Transverse colon (tissue), 4 donors: ENCODE results near the gene UNC45A. TPM values are rescaled to one million over a fixed set of nuclear protein-coding genes. Genes with fewer than 3 reads are reported as not detected.

Experiments
- DNase-seq: peaks from one replicate; pipeline ENCODE4 v3.0.0-alpha.2; 2019
- H3K27ac ChIP-seq, 4 donors: fragments of 200-600 bp; sonication (generic); 2 replicates each; pipeline ENCODE4 v1.5.1; 2016 to 2018; ENCODE audit warnings: inconsistent platforms in 4 of 4
- H3K27me3 ChIP-seq: fragments of 200-600 bp; sonication (generic); 2 replicates; pipeline ENCODE4 v1.5.1; 2017; ENCODE audit warnings: inconsistent platforms
- H3K36me3 ChIP-seq, 4 donors: fragments of 200-600 bp; sonication (generic); 2 replicates each; pipeline ENCODE4 v1.5.1; 2017 to 2019; ENCODE audit warnings: inconsistent platforms in 4 of 4
- H3K4me1 ChIP-seq, 4 donors: fragments of 200-600 bp; sonication (generic); 2 replicates each; pipeline ENCODE4 v1.5.1; 2017 to 2020; ENCODE audit warnings: inconsistent platforms in 4 of 4
- H3K4me3 ChIP-seq, 4 donors: fragments of 200-600 bp; sonication (generic); 1 replicate in 1 of 4; 2 replicates in 3 of 4; pipeline versions ENCODE4 v1.5.1 to v1.6.1; 2017 to 2019; ENCODE audit warnings: inconsistent platforms in 4 of 4
- H3K9me3 ChIP-seq, 2 donors: fragments of 200-600 bp; sonication (generic); 2 replicates each; pipeline ENCODE4 v1.5.1; 2017 to 2019; ENCODE audit warnings: inconsistent platforms in 2 of 2
- EP300 ChIP-seq: sonication (generic); formaldehyde crosslinking; IDR thresholded peaks from one replicate; pipeline ENCODE4 v1.6.1; 2017; ENCODE audit warnings: antibody characterized with exemption, low read depth
- POLR2A ChIP-seq: fragments of 450-650 bp; IDR thresholded peaks from one replicate; pipeline ENCODE4 v1.6.1; 2016; ENCODE audit warnings: antibody characterized with exemption, mild to moderate bottlenecking, moderate library complexity
- POLR2AphosphoS5 ChIP-seq, 3 donors: sonication (generic); formaldehyde crosslinking; IDR thresholded peaks; one replicate each; pipeline ENCODE4 v1.6.1; 2016; ENCODE audit warnings: antibody characterized with exemption in 3 of 3
- WGBS, 2 donors: methylation state at CpG; one replicate each; pipeline ENCODE4 v1.1.5; 2018; ENCODE audit warnings: low coverage in 1 of 2; 5-methylcytosine and 5-hydroxymethylcytosine counted together
- in situ Hi-C, 4 donors: fragments of 200-750 bp; cut with MboI; loops; one replicate each; pipeline versions ENCODE4 v1.15.0 to v1.15.1; 2017; ENCODE audit warnings: low sequenced_read_pairs in 3 of 4, low pct_ligation_motif_present in 1 of 4, low pct_unique_long_range_greater_than_20kb in 1 of 4
- intact Hi-C: fragments of 100-400 bp; cut with DNase I; formaldehyde crosslinking; loops from one replicate; pipeline ENCODE4 v1.15.1; 2023; ENCODE audit warnings: low total_unique reads
- total RNA-seq, 4 donors: library from RNA; depleted of rRNA; stranded (reverse); fragments of >200 nt; gene quantifications; one replicate each; pipeline ENCODE4 v1.1.0, GENCODE V29; 2016
- TF ChIP-seq, protein P1 (sequence below), 5 experiments: fragments of 200-600 bp in 3 of 5; fragments of 450-650 bp in 2 of 5; sonication (generic) in 3 of 5; IDR thresholded peaks; 1 replicate in 2 of 5; 2 replicates in 3 of 5; pipeline ENCODE4 v1.5.1; 2016 to 2017; ENCODE audit warnings: antibody characterized with exemption in 5 of 5, inconsistent platforms in 3 of 5, mild to moderate bottlenecking in 2 of 5, moderate library complexity in 1 of 5

The UNC45A gene
- total RNA-seq, 4 donors from 2014 or later: 34.4 to 142 (median 52.9) TPM

DNA sequence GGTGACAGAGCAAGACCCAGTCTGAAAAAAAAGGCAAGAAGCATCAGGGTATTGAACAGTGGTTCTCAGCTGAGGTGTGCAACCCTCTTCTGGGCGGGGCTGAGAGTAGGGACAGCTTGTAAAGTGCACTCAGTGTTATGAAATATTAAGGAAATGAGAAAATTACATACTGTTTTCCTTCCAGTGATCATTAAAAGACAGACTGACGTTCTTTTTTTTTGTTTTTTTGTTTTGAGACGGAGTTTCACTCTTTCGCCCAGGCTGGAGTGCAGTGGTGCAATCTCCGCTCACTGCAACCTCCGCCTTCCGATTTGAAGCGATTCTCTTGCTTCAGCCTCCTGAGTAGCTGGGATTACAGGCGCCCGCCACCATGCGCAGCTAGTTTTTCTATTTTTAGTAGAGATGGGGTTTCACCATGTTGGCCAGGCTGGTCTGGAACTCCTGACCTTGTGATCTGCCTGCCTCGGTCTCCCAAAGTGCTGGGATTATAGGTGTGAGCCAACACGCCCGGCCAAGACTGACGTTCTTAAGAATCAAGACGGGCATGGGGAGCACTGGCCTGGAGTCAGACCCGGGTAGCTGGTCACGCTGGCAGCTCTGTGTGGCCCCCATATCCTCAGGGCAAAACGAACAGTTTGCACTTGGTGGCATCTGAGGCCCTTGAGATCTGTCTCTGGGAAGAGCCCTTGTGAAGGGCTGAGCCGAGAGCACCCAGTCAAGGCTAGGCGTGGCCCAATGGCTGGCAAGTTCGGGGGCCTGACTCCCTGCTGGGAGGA, 20.6 kb upstream of the UNC45A start:
- Histone ChIP-seq H3K36me3 (peaks cover 0 to 81% (median 33%) of the 10 kb centered on the region in 4 donors), H3K27me3 (no peaks in the 10 kb centered on the region), H3K27ac (no peak overlapping the region), H3K9me3 (no peaks in the 10 kb centered on the region), H3K4me1 (no peaks in the 10 kb centered on the region), H3K4me3 (no peak overlapping the region)
- TF ChIP-seq, protein P1, sequence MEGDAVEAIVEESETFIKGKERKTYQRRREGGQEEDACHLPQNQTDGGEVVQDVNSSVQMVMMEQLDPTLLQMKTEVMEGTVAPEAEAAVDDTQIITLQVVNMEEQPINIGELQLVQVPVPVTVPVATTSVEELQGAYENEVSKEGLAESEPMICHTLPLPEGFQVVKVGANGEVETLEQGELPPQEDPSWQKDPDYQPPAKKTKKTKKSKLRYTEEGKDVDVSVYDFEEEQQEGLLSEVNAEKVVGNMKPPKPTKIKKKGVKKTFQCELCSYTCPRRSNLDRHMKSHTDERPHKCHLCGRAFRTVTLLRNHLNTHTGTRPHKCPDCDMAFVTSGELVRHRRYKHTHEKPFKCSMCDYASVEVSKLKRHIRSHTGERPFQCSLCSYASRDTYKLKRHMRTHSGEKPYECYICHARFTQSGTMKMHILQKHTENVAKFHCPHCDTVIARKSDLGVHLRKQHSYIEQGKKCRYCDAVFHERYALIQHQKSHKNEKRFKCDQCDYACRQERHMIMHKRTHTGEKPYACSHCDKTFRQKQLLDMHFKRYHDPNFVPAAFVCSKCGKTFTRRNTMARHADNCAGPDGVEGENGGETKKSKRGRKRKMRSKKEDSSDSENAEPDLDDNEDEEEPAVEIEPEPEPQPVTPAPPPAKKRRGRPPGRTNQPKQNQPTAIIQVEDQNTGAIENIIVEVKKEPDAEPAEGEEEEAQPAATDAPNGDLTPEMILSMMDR (IDR thresholded peaks at IDR 0.05): no peak
- TF ChIP-seq EP300: no peak
- TF ChIP-seq POLR2A: no peak
- no peak for TF ChIP-seq POLR2AphosphoS5 (IDR thresholded peaks at IDR 0.05)
- intact Hi-C loops: no loop called here
- WGBS, 2 donors: 89 to 93% methylated on average over 11 to 21 of the region's 22 CpGs
- in situ Hi-C loops: no loop called here
- no peak for DNase-seq

DNA sequence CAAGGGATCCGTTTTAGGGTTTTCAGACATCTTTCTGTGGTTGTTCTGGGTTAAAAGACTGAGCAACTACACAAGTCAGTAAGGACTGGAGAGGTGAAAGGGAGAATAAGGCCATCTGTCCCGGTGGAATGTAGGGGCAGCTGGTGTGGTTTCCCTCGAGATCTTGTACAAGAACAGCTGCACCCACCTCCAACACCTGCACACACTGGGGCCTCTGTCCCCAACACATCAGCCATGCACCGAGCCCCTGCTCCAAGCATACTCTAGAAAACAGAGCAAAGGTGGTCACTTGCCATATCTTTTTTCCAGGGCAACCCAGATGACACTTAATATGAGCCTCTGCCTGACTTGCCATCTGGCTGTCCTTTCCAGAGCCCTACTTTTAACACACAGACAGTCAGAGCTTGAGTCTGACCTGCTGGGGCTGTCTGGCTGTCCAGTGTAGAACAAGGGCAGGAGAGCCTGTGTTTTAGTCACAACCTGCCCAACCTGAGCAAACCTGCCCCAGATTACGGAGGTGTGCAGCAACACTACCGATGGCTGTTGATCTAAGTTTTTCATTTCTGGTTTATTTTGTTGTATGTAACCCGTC, 19.8 kb upstream of the UNC45A start:
- intact Hi-C loops (no loop called here), in situ Hi-C loops (no loop called here)
- DNase-seq: peak; percentile 35
- Histone ChIP-seq H3K27me3 (no peaks in the 10 kb centered on the region), H3K36me3 (peaks cover 0 to 82% (median 31%) of the 10 kb centered on the region in 4 donors), H3K4me3 (no peak overlapping the region), H3K27ac (peak overlapping the region in 1 of 4 donors; percentile 11), H3K4me1 (no peaks in the 10 kb centered on the region), H3K9me3 (no peaks in the 10 kb centered on the region)
- WGBS, 2 donors: 70% methylated on average over 7 of the region's 7 CpGs; no CpG with 5 or more reads in 1 of the 2 donors
- TF ChIP-seq POLR2AphosphoS5 (IDR thresholded peaks at IDR 0.05) (no peak), POLR2A (no peak), EP300 (no peak)

DNA sequence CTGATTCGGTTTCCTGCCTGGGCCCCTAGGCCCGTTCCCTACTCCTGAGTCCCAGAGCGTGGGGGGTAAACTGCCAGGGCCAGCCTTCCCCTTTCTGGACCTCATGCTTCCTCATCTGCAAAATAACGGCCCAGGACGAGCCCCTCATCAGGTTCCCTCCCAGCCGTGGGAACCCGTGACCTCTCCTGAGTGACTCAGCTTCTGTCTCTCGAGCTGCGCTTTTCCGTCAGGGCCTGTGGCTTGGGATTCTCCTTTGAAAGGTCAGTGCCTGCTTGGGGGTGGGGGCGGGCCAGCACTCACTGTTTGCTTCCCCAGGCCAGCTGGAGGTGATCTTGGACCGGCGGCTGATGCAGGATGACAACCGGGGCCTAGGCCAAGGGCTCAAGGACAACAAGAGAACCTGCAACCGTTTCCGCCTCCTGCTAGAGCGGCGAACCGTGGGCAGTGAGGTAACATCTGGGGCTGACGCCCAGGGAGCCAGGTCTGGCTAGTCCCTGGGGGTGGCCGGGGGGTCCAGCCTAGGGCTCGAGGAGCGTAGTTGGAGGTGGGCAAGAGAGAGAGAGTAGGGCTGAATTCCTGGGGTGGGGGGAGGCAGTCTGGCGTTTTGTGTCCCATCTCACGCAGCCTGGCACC, 19.2 kb upstream of the UNC45A start:
- intact Hi-C loops (no loop called here), in situ Hi-C loops (no loop called here)
- no peaks in the 10 kb centered on the region for H3K4me1 ChIP-seq
- peaks cover 0 to 82% (median 31%) of the 10 kb centered on the region in 4 donors for H3K36me3 ChIP-seq
- peak; percentile 53 for DNase-seq
- H3K27me3 ChIP-seq: no peaks in the 10 kb centered on the region
- no peaks in the 10 kb centered on the region for H3K9me3 ChIP-seq
- H3K4me3 ChIP-seq: no peak overlapping the region
- 86% methylated on average over 24 of the region's 25 CpGs; no CpG with 5 or more reads in 1 of the 2 donors for WGBS, 2 donors
- no peak for TF ChIP-seq EP300
- TF ChIP-seq POLR2A: no peak
- TF ChIP-seq, protein P1 (IDR thresholded peaks at IDR 0.05): no peak
- TF ChIP-seq POLR2AphosphoS5 (IDR thresholded peaks at IDR 0.05): no peak
- H3K27ac ChIP-seq: peak overlapping the region in 1 of 4 donors; percentile 11

DNA sequence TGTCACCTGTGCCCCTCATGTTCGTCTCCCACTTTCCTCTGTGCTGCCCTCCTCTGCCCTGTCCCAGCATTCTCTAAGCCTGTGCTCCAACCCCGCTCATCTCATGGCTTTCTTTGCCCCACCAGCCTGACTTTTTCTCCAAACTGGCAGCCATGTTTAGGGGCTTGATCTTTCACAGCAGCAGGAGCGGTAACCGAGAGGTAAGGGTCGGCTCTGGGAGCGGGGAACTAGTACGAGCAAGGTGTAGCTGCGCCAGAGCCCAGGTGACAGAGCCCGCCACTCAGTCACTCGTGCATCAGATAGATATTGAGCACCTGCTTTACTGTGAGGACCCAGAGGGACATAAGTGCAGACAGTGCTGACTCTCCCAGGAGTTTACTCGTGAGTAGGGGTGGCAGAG, 18.6 kb upstream of the UNC45A start:
- in situ Hi-C loops (no loop called here), intact Hi-C loops (no loop called here)
- WGBS, 2 donors: 93% methylated on average over 3 to 11 of the region's 11 CpGs
- H3K27me3 ChIP-seq: no peaks in the 10 kb centered on the region
- H3K4me1 ChIP-seq: no peaks in the 10 kb centered on the region
- peaks cover 0 to 82% (median 28%) of the 10 kb centered on the region in 4 donors for H3K36me3 ChIP-seq
- no peak for DNase-seq
- TF ChIP-seq, protein P1 (IDR thresholded peaks at IDR 0.05): no peak
- TF ChIP-seq POLR2AphosphoS5 (IDR thresholded peaks at IDR 0.05) (no peak), EP300 (no peak), POLR2A (no peak)
- H3K27ac ChIP-seq: no peak overlapping the region
- H3K4me3 ChIP-seq: no peak overlapping the region
- no peaks in the 10 kb centered on the region for H3K9me3 ChIP-seq
